ENCODE measurements around the gene ZKSCAN4. TPM values are rescaled to one million over a fixed set of nuclear protein-coding genes. Genes with fewer than 3 reads are reported as not detected.

Gene ZKSCAN4
- total RNA-seq, 4 donors from 2014 or later, result 1.7 to 5.4 (median 4.4) TPM

GRCh38 chr6:28208111-28208659 is 43.9 kb downstream of the ZKSCAN4 start:
- Histone ChIP-seq H3K9me3 (peaks cover 0 to 10% (median 8%) of the 10 kb centered on the region in 4 donors), H3K36me3 (no peaks in the 10 kb centered on the region), H3K4me3 (peak overlapping the region; percentile 5 to 34 (median 16)), H3K4me1 (peaks cover 5 to 28% (median 15%) of the 10 kb centered on the region in 4 donors), H3K27ac (replicated peaks in 1 of 4) (no peak overlapping the region), H3K27me3 (peaks cover 0 to 92% (median 64%) of the 10 kb centered on the region in 4 donors)
- DNase-seq (ENCODE audit: extremely low spot score), result no peak
- no peak for TF ChIP-seq CTCF (IDR thresholded peaks at IDR 0.05)
- TF ChIP-seq POLR2AphosphoS5 (IDR thresholded peaks at IDR 0.05), result no peak
- TF ChIP-seq POLR2A (IDR thresholded peaks at IDR 0.05; ENCODE audit: low read depth), result no peak
- no peak for TF ChIP-seq EP300 (IDR thresholded peaks at IDR 0.05)
- WGBS, result 8% methylated on average over 23 of the region's 23 CpGs
- intact Hi-C loops (cut with DNase I), result no loop called here

- Histone ChIP-seq H3K9me3 (peaks cover 0 to 15% (median 10%) of the 10 kb centered on the region in 4 donors), H3K27me3 (peaks cover 0 to 92% (median 59%) of the 10 kb centered on the region in 4 donors), H3K27ac (replicated peaks in 1 of 4) (no peak overlapping the region), H3K36me3 (no peaks in the 10 kb centered on the region), H3K4me3 (peak overlapping the region; percentile 5 to 34 (median 16)), H3K4me1 (peaks cover 5 to 24% (median 14%) of the 10 kb centered on the region in 4 donors)
- no peak for TF ChIP-seq EP300 (IDR thresholded peaks at IDR 0.05)
- TF ChIP-seq POLR2AphosphoS5 (IDR thresholded peaks at IDR 0.05), result no peak
- no peak for TF ChIP-seq POLR2A (IDR thresholded peaks at IDR 0.05; ENCODE audit: low read depth)
- TF ChIP-seq CTCF (IDR thresholded peaks at IDR 0.05), result no peak
- intact Hi-C loops (cut with DNase I), result no loop called here
- DNase-seq (ENCODE audit: extremely low spot score), result no peak
- WGBS, result 5% methylated on average over 35 of the region's 35 CpGs
Observed at GRCh38 chr6:28207510-28208110, 44.5 kb downstream of the ZKSCAN4 start.

GRCh38 chr6:28206928-28207509 is 45.0 kb downstream of the ZKSCAN4 start:
- intact Hi-C loops (cut with DNase I), result no loop called here
- Histone ChIP-seq H3K36me3 (no peaks in the 10 kb centered on the region), H3K4me3 (peak overlapping the region; percentile 5 to 34 (median 16)), H3K9me3 (peaks cover 0 to 17% (median 10%) of the 10 kb centered on the region in 4 donors), H3K4me1 (peaks cover 5 to 18% (median 11%) of the 10 kb centered on the region in 4 donors), H3K27ac (replicated peaks in 1 of 4) (no peak overlapping the region), H3K27me3 (peaks cover 0 to 88% (median 55%) of the 10 kb centered on the region in 4 donors)
- DNase-seq (ENCODE audit: extremely low spot score), result no peak
- no peak for TF ChIP-seq POLR2A (IDR thresholded peaks at IDR 0.05; ENCODE audit: low read depth)
- TF ChIP-seq CTCF (IDR thresholded peaks at IDR 0.05), result no peak
- 10% methylated on average over 11 of the region's 15 CpGs for WGBS

GRCh38 chr6:28206527-28206926 is 45.5 kb downstream of the ZKSCAN4 start:
- Histone ChIP-seq H3K27ac (replicated peaks in 1 of 4) (no peak overlapping the region), H3K4me1 (peaks cover 5 to 15% (median 11%) of the 10 kb centered on the region in 4 donors), H3K27me3 (peaks cover 0 to 83% (median 50%) of the 10 kb centered on the region in 4 donors), H3K9me3 (peaks cover 0 to 17% (median 10%) of the 10 kb centered on the region in 4 donors), H3K4me3 (no peak overlapping the region), H3K36me3 (no peaks in the 10 kb centered on the region)
- intact Hi-C loops (cut with DNase I), result no loop called here
- no peak for DNase-seq (ENCODE audit: extremely low spot score)
- TF ChIP-seq POLR2A (IDR thresholded peaks at IDR 0.05; ENCODE audit: low read depth) (no peak), CTCF (IDR thresholded peaks at IDR 0.05) (no peak), POLR2AphosphoS5 (IDR thresholded peaks at IDR 0.05) (no peak), EP300 (IDR thresholded peaks at IDR 0.05) (no peak)
- 45% methylated on average over 3 of the region's 3 CpGs for WGBS
